Motor neuron (in vitro differentiated cells): ENCODE measurements around the gene AMFR. TPM values are rescaled to one million over a fixed set of nuclear protein-coding genes. Genes with fewer than 3 reads are reported as not detected.

Source experiments
- ATAC-seq, 8 experiments: fragments of 200-7000 bp; cut with Tn5 transposase; replicated peaks in 6 of 8; 2 replicates each; pipeline ENCODE4 v1.8.0; 2021; ENCODE audit warnings: mild to moderate bottlenecking in 8 of 8, moderate library complexity in 8 of 8
- H3K27ac ChIP-seq, 2 donors: fragments of 250-450 bp; sonication (Bioruptor Pico); 2 replicates each; pipeline ENCODE4 v1.9.0; 2021; ENCODE audit warnings: antibody characterized with exemption in 2 of 2, mild to moderate bottlenecking in 2 of 2, moderate library complexity in 1 of 2
- H3K4me1 ChIP-seq, 2 donors: fragments of 250-450 bp; sonication (Bioruptor Pico); replicated peaks in 1 of 2; 2 replicates each; pipeline ENCODE4 v1.6.1; 2021; ENCODE audit warnings: antibody characterized with exemption in 2 of 2, mild to moderate bottlenecking in 2 of 2, moderate library complexity in 1 of 2
- H3K4me3 ChIP-seq, 5 donors: fragments of 250-450 bp; sonication (Bioruptor Pico); 2 replicates each; pipeline ENCODE4 v1.9.0; 2021; ENCODE audit warnings: antibody characterized with exemption in 5 of 5, mild to moderate bottlenecking in 5 of 5, moderate library complexity in 4 of 5
- WGBS, 10 experiments: fragments of 450-650 bp; shearing (Covaris generic); methylation state at CpG; one replicate each; pipeline ENCODE4 v1.0.0; 2022; 5-methylcytosine and 5-hydroxymethylcytosine counted together
- in situ Hi-C, 9 experiments: fragments of 400-800 bp; cut with MboI; loops; one replicate each; pipeline ENCODE4 v1.15.0; 2021; ENCODE audit warnings: low sequenced_read_pairs in 9 of 9, low pct_unique_long_range_greater_than_20kb in 2 of 9; ENCODE audit not compliant: unreplicated experiment in 9 of 9
- total RNA-seq, 8 experiments: library from RNA; unstranded; fragments of 300-600 nt; gene quantifications; 2 replicates each; pipeline versions ENCODE4 v1.2.3 to v1.2.4, GENCODE V29; 2022

The AMFR gene
- total RNA-seq, 8 experiments from 2014 or later, result 49.1 to 165 (median 60.1) TPM

DNA sequence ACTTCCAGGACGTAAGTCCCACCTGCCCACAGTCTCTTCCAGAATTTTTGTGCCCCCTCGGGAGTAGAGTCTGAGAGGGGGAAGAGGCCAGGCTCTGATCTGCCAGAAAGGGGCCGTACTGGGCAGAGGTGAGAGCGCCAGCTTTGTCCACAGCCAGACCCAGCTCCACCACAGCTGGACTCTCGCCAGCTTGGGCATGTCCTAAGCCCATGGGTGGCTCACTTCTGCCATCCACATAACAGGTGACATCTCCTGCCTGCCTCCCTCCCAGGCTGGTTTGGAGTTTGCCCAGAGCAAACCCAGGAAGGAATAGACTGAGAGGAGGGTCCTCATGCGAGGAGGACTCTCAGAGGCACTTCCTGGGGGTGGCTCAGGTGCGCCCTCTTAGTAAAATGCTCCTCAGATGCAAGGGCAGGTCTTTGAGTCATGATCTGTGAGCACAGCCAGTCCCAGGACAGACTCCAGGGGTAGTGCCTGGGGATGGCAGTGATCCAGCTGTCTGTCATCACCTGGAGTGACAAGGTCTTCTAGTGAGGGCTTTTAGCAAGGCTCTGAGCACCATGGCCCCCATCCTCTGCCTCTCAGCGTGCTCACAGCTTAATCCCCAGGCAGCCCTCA lies 89.2 kb downstream of the AMFR start:
- 17 to 100% (median 78%) methylated on average over 1 to 2 of the region's 8 CpGs; no CpG with 5 or more reads in 4 of the 10 experiments for WGBS, 10 experiments
- Histone ChIP-seq H3K27ac (no peak overlapping the region), H3K4me3 (no peak overlapping the region), H3K4me1 (no peaks in the 10 kb centered on the region)
- in situ Hi-C loops, result no loop called here
- ATAC-seq, result no peak

GRCh38 chr16:56334761-56335160 lies 90.6 kb downstream of the AMFR start:
- Histone ChIP-seq H3K4me1 (no peaks in the 10 kb centered on the region), H3K4me3 (no peak overlapping the region), H3K27ac (no peak overlapping the region)
- WGBS, 10 experiments, result 50 to 100% (median 80%) methylated on average over 1 to 7 of the region's 9 CpGs; no CpG with 5 or more reads in 5 of the 10 experiments
- in situ Hi-C loops, result no loop called here
- no peak for ATAC-seq

- ATAC-seq, result peak; percentile 71 to 99 (median 92)
These were observed 92.8 kb downstream of the AMFR start for GRCh38 chr16:56332464-56333079.

DNA sequence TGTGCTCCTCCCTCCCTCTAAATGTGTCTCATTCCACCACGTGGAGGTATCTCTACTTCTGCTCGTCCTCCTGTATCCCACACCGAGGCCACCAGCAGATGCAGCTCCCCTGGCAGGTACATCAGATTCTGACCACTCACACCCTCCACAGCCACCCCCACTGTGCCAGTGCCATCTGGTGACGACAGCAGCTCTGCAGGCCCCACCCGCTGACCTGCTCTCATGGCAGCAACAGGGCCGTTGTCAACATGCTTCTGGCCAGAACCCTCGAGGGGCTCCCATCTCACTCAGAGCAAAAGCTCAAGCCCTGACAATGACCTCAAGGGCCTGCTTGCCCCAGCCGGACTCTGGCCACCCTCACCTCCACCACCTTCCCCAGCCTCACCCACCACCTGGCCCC lies 93.4 kb downstream of the AMFR start:
- ATAC-seq, result no peak
- WGBS, 10 experiments, result 40 to 84% (median 65%) methylated on average over 2 to 4 of the region's 8 CpGs; no CpG with 5 or more reads in 7 of the 10 experiments
- Histone ChIP-seq H3K27ac (no peak overlapping the region), H3K4me1 (no peaks in the 10 kb centered on the region), H3K4me3 (no peak overlapping the region)
- in situ Hi-C loops, result no loop called here

More at GRCh38 chr16:56332464-56333079, 92.8 kb downstream of the AMFR start:
- no peaks in the 10 kb centered on the region for H3K4me1 ChIP-seq
- no peak overlapping the region for H3K27ac ChIP-seq
- H3K4me3 ChIP-seq, result no peak overlapping the region
- whole genome bisulfite sequencing, 10 experiments, result 0 to 100% (median 82%) methylated on average over 1 to 8 of the region's 16 CpGs; no CpG with 5 or more reads in 3 of the 10 experiments
- in situ Hi-C loops, result no loop called here

- no peak overlapping the region for H3K4me3 ChIP-seq
- no peak overlapping the region for H3K27ac ChIP-seq
- no peak for ATAC-seq
- WGBS, 10 experiments, result 50 to 100% (median 100%) methylated on average over 1 of the region's 11 CpGs; no CpG with 5 or more reads in 7 of the 10 experiments
- H3K4me1 ChIP-seq, result no peaks in the 10 kb centered on the region
- in situ Hi-C loops, result no loop called here
These were observed 93.9 kb downstream of the AMFR start for GRCh38 chr16:56331399-56331798.

GRCh38 chr16:56330476-56330875 lies 94.9 kb downstream of the AMFR start:
- no peak overlapping the region for H3K4me3 ChIP-seq
- H3K27ac ChIP-seq, result no peak overlapping the region
- no peaks in the 10 kb centered on the region for H3K4me1 ChIP-seq
- WGBS, 10 experiments, result 40 to 100% (median 80%) methylated on average over 1 to 4 of the region's 4 CpGs; no CpG with 5 or more reads in 3 of the 10 experiments
- ATAC-seq, result no peak
- in situ Hi-C loops, result no loop called here

DNA sequence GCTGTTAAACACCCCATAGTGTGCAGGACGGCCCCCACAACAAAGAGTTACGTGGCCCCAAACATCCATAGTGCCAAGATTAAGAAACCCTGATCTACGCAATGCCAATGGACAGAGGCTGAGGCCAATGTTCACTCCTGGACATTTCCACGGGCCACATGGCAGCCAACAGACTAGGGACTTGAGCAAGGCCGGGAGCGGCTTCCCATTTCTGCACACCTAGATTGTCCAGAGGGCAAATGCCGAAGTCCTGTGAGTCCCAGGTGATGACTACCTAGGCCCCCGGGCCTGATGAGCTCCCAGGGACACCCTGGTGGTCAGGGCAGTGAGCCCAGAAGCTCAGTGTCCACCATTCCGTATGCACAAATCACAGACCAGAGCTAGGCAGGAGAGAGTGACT lies 95.5 kb downstream of the AMFR start:
- H3K27ac ChIP-seq, result no peak overlapping the region
- WGBS, 10 experiments, result 20 to 94% (median 90%) methylated on average over 1 to 7 of the region's 9 CpGs; no CpG with 5 or more reads in 5 of the 10 experiments
- no peaks in the 10 kb centered on the region for H3K4me1 ChIP-seq
- H3K4me3 ChIP-seq, result no peak overlapping the region
- in situ Hi-C loops, result no loop called here
- ATAC-seq, result no peak

- Histone ChIP-seq H3K4me1 (no peaks in the 10 kb centered on the region), H3K4me3 (no peak overlapping the region), H3K27ac (no peak overlapping the region)
- 58 to 100% (median 91%) methylated on average over 1 to 13 of the region's 22 CpGs; no CpG with 5 or more reads in 2 of the 10 experiments for WGBS, 10 experiments
- ATAC-seq, result no peak
- in situ Hi-C loops, result no loop called here
These were observed 96.9 kb downstream of the AMFR start for GRCh38 chr16:56328276-56329022.

- H3K27ac ChIP-seq, result no peak overlapping the region
- in situ Hi-C loops, result no loop called here
- no peak overlapping the region for H3K4me3 ChIP-seq
- no peak for ATAC-seq
- no peaks in the 10 kb centered on the region for H3K4me1 ChIP-seq
- 93 to 94% methylated on average over 2 to 4 of the region's 6 CpGs; no CpG with 5 or more reads in 8 of the 10 experiments for WGBS, 10 experiments
These were observed 97.5 kb downstream of the AMFR start for GRCh38 chr16:56327929-56328258.

DNA sequence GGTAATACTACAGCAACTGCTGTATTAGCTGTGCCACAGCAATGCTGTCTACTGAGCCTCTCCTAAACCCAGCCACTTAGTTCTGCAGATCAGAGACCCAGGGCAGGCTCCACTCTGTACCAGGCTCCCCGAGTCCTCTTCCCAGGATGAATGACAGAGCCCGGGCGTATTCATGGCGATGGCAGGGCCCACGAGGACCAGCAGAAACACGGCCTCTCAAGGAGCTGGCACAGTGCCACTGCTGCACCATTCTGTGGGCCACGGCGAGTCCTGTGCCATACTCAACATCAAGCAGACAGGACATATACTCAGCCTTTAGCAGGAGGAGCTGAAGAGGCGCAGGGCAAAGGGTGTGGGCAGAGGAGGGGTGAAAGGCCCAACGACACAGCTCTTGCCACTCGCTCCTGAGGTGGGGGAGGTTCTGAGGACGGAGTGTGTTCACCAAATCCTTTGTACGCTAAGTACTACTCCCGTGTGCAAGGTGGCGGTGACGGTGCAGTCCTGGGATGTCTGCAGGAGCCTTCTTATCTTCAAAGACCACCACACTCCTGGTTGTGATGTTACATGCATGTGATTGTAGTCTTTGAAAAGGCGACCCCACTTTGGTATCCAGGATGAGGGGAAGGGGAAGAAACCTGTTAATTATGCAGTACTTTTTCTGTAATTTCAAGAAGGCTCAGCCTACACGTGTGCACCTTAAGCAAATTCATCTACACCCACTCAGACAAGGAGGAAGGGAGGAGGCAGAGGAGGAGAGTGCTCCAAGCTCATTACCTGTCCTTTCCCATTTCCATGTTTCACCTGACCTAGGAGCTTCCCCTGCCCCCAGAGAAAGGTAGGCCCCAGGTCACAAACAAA lies 98.0 kb downstream of the AMFR start:
- ATAC-seq, result no peak
- Histone ChIP-seq H3K4me3 (no peak overlapping the region), H3K4me1 (no peaks in the 10 kb centered on the region), H3K27ac (no peak overlapping the region)
- in situ Hi-C loops, result no loop called here
- 53 to 91% (median 85%) methylated on average over 3 to 17 of the region's 18 CpGs; no CpG with 5 or more reads in 3 of the 10 experiments for WGBS, 10 experiments

GRCh38 chr16:56325956-56326355 lies 99.4 kb downstream of the AMFR start:
- no peak for ATAC-seq

GRCh38 chr16:56324406-56324805 lies 100.9 kb downstream of the AMFR start:
- H3K4me1 ChIP-seq, result no peaks in the 10 kb centered on the region
- in situ Hi-C loops, result loop anchor here in 7 of 9 experiments (25.0 kb wide), 3 partner anchors 287 to 612 kb away; no protein-coding TSS in a partner anchor

More at GRCh38 chr16:56325956-56326355, 99.4 kb downstream of the AMFR start:
- no peaks in the 10 kb centered on the region for H3K4me1 ChIP-seq
- no peak overlapping the region for H3K27ac ChIP-seq
- H3K4me3 ChIP-seq, result no peak overlapping the region
- 70 to 100% (median 95%) methylated on average over 1 to 5 of the region's 6 CpGs; no CpG with 5 or more reads in 4 of the 10 experiments for WGBS, 10 experiments
- in situ Hi-C loops, result no loop called here

More at GRCh38 chr16:56324406-56324805, 100.9 kb downstream of the AMFR start:
- no peak overlapping the region for H3K27ac ChIP-seq
- ATAC-seq, result peak in 1 of 8 experiments; percentile 61
- H3K4me3 ChIP-seq, result no peak overlapping the region
- 83 to 100% (median 88%) methylated on average over 1 to 3 of the region's 9 CpGs; no CpG with 5 or more reads in 7 of the 10 experiments for WGBS, 10 experiments
